ENCODE measurements around the gene ETS1.

The ETS1 gene

GRCh38 chr11:128533472-128533871, 53.9 kb downstream of the ETS1 start:
- no peak for DNase-seq

GRCh38 chr11:128532572-128533091, 54.7 kb downstream of the ETS1 start:
- no peak for DNase-seq

GRCh38 chr11:128532016-128532571, 55.3 kb downstream of the ETS1 start:
- DNase-seq = no peak

DNA sequence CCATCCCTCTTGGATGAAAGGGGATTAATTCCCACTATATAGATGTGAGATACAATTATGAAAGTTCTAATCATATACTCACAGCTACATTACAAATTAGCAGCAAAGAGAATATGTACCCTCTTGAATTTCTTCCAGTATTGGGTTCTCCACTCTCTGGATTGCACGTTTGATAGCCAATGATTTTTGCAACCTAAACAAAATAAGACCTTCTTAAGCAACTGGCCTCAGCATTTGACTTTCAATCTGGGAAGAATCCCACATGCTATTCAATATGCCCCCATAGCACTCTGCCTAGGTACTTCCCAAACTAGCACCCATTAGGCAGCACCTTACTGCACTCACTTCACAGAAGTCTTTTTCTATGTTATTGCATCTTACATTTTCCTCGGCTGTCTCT, 55.8 kb downstream of the ETS1 start:
- DNase-seq = no peak

DNA sequence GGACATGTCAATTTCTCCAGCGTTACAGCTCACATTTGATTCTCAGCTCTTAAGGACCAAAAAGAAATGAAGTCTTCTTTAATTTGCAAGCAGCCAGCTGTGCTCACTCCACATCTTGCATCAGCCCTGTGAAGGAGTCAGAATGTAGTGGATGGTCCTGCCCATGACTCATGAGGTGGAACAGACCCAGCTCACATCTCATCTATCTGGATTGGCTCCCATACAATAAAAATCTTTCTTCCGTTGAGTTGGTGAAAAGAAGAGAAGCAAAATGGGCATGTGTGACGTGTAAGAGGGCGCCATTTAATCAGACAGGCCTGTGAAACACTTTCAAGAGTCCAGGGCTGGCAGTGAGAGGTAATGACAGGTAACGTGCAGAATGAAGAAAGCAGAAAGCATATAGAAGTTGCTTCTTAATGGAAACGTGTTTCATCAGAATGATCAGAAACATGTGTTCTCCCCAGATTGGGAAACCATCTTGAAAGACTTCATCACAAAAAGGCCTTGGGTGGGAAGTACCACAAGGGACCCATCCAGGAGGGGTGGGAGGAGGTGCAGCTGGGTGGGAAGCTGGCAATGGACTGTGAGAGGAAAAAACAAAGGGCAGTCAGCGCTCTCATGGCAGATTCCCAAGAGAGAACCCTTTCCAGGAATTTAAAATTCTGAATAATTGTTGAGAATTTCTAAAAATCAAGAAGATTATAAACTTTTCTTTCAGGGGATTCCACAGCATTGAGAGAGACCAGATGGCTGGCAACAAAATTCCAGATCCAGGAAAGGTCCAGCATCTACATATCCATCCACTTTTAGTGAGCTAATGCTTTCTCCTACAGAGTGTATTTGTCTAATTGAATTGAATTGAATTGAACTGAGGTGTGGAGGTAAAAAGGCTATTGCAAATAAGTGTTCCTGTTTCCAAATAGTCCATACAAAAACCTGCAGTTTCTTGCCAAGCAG, 57.0 kb downstream of the ETS1 start:
- DNase-seq = no peak

DNA sequence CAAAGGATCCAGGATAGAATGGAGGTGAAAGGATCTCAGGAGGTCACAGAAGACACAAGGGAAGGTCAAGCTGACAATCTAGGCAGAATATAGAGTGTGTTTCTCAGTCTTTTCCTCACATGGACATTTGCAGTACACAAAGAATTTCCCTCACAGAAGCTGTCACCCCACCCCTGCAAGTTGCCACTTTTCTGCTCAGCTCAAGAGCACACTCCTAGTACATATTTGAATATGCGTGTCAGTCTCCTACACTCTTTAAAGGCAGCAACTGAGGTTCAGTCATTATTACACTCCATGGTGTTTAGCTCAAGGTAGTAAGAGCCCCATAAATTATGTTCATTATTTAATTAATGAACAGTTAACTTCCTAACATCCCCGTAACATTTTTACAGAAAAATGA, 59.1 kb downstream of the ETS1 start:
- DNase-seq = no peak

DNA sequence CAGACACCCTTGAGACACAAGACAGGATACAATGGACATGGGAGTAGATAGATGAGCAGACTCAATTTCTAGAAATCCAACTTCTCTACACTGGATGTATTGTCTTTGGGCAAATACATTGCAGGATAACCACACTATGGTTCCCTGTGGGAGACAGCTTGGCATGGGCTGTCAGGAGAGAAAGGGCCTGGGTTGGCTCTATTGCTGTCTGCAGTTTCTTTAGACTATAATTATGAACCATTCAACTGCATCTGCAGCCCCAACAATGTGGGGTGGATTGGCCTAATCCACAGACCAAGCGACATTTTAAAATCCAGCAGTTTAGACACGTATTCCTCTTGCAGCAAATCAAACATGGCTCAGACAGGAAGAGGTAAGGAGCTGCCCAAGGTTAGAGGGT, 60.3 kb downstream of the ETS1 start:
- no peak for DNase-seq

DNA sequence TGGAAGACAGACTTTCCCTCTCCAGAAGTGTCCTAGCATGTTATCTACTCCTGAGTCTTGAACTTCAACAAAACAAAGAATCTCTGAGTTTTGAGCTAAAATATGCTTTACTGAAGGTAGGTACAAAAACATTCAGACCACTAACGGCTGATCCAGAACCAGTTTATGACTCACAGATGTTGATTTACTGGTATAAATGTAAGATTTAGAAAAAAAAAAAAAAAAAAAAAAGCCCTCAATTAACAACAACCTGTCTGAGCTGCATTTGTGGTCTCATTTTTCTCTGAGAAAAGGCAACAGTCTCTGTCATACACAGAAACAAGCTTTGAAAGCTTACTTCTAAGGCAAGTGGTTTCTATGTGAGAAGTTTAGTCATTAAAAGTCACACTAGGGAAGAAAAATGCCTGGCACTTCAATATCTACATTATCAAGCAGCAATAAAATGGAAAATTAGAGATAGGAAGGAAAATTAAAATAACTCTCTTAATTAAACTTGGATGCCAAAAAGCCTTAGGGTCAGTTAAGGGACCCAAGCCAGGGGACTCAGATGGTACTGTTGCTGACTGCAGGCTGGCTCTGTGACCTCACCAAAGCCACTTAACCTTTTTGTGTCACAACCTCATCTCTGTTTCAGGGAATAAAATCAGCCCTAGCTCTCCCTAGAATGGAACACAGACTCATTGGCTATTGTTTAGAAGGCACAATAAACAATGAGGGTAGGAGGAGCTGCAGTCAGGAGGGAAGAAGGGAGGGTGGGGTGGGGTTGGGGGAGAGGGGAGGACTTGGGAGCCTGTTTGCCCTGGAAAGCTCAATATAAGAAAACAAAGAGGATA, 61.7 kb downstream of the ETS1 start:
- DNase-seq = no peak

DNA sequence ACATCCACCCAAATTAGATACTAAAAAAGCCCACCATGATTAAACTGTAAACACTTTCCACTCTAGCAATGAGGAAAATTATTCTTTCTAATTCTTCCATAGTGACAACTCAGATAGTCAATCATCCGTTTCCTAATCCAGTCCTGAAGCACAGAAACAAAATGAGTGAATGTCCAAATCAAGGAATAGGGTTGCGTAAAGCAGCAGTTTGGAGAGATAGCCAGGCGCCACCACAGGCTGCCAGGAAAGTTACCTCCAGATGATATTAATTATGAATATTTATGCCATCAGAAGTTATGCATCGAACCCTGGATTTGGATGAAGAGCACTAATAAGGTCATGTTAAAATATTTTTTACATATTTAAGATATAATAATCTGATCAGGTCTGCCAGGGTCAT, 63.2 kb downstream of the ETS1 start:
- DNase-seq = no peak

- no peak for DNase-seq
Observed at GRCh38 chr11:128523641-128524040, 63.7 kb downstream of the ETS1 start.

- DNase-seq = peak; percentile 55 to 75
Observed at GRCh38 chr11:128522943-128523518, 64.3 kb downstream of the ETS1 start.

- DNase-seq = peak; percentile 78 to 89
Observed at GRCh38 chr11:128522055-128522942, 65.1 kb downstream of the ETS1 start.

DNA sequence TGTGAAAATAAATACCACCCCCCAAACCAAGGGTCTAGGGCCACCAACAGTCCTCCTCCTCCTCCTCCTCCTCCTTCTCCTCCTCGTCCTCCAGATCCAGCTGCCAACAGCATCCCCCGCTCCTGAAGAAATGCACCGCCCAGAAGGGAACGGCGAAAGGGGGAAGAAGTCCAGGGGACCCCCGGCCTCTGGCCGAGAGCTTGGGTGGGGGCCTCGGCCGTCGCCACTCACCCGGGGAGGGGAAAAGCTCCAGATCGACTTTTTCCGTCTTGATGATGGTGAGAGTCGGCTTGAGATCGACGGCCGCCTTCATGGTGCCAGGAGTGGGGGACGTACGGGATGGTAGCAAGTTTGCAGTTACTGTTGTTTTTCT, 65.7 kb downstream of the ETS1 start:
- no peak for DNase-seq

DNA sequence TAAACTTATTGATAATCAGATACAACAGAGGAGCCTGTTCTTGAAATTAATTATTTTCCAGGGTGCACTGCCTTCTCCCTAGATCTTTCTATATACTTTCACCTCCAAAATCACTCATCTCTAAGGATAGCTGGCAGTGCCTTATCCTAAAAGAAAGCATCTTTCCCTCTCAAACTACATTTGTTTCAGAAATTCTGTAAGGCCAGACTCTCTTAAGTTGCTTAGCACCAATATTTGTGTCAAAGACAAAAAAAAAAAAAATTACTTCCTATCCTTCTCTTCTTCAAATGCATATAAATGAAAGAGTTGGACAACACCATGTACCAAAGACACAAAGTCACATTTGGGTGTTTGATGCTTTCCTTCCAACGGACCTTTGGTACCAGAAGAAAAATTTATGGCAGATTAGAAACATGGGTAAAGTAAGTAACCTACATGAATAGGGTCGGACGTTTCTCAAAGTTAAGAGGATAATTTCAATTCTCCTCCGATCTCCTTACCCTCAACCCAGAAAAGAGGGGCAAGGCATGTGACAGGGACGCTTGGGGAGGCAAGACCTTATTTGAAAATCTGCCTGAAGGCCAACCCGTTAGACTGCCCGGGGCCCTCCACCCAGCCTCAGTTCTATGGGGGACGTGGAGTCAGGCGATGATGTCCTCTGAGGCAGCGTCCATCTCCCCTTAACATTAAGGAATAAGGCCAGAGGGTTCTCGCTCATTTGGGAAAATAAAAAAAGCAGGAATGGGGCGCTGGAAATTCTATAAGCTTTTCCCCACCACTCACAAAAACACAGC, 66.3 kb downstream of the ETS1 start:
- DNase-seq = no peak

DNA sequence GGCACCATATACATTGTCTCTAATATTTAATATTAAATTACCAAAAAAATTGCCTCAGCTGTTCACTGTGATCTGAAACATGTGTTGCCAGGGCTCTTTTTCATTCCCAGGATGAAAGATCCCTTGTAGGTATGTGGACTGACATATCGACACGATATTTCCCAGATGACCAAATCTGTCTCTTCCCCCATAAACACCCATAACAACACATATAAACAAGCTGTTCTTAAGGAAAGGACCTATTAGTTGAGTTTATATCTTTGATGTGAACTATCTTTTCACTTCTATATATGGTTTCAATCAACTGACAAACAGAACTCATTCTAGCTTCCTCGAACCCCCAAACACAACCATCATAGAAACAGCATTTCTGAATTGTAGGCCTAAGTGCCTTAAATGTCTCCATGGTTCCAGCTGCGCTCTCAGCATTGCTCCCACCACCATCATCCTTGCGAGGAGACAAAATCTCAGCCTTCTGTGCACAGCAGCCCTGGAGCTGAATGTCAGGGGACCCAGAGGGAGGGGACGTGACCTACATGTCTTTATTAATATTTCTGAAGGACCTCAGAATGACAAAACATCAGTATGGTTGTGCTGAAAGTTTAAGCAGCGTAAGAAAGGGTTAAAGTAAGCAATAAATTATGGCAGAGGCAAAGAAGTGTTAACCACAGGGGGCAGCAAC, 67.0 kb downstream of the ETS1 start:
- DNase-seq = no peak

DNA sequence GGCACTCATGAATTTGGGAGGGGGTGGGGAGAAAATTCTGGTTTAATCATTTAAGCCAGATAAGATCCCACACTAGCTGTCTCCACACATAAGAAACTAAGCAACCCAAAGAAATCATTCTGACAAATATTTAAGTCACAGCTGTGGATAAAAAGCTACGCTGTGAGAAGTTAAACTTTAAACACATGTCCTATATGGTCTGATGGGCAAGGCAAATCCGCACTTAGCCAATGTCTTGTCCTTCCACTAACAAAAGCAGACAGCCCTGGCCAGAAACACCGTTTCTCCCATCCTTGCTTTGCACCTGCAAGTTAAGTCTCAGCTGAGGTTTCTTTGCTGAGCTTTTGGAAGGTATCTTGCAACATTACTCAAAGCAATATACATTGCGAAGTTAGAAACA, 68.0 kb downstream of the ETS1 start:
- no peak for DNase-seq

GRCh38 chr11:128518493-128519207, 68.7 kb downstream of the ETS1 start:
- DNase-seq = no peak

GRCh38 chr11:128517451-128518230, 69.7 kb downstream of the ETS1 start:
- no peak for DNase-seq

DNA sequence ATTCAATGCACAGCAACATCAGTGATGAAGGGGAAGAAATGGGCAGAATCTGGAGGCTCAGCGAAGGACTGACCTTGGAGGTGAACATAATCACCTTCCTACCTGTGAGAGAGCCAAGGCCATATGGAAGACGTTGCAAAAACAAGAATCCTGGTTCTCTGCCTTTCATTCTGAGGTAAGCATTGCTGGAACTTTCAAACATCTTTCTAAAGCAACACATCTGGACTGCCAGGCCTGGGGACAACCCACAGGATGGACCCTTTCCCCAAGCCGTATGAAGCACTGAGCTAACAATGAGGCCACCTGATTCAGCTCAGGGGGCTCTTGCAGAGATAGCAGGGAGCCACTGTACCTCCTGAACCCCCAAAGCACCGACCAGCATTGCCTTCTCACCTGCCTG, 70.5 kb downstream of the ETS1 start:
- DNase-seq = no peak
